OCI-LY3 (cell line): Measurements from ENCODE around the gene MRPL12.

ENCODE experiments used
- H2AFZ ChIP-seq: fragments of 200-600, 300-600 bp; shearing (Covaris generic); 2 replicates; pipeline ENCODE4 v1.6.0; 2014; ENCODE audit warnings: antibody characterized with exemption, low read depth, low read length
- H3K27ac ChIP-seq: fragments of 200-600, 300-600 bp; sonication (generic); 2 replicates; pipeline ENCODE4 v1.5.1; 2014; ENCODE audit warnings: mild to moderate bottlenecking, low read length, moderate library complexity, mixed read lengths
- H3K27me3 ChIP-seq: fragments of 200-600, 300-600 bp; sonication (generic); 2 replicates; pipeline ENCODE4 v1.6.1; 2014; ENCODE audit warnings: low read depth, low read length, mixed read lengths
- H3K36me3 ChIP-seq: fragments of 200-600, 300-600 bp; sonication (generic); replicated peaks from 2 replicates; pipeline ENCODE3; 2014; ENCODE audit warnings: low read depth, low read length, mixed read lengths
- H3K4me1 ChIP-seq: fragments of 300-600, 200-600 bp; sonication (generic); 2 replicates; pipeline ENCODE4 v1.6.1; 2014; ENCODE audit warnings: low read length, mixed read lengths
- H3K4me2 ChIP-seq: fragments of 200-600, 300-600 bp; sonication (generic); 2 replicates; pipeline ENCODE4 v1.6.1; 2014; ENCODE audit warnings: low read length, mixed read lengths
- H3K4me3 ChIP-seq: fragments of 300-600, 200-600 bp; sonication (generic); 2 replicates; pipeline ENCODE4 v1.5.1; 2014; ENCODE audit warnings: antibody characterized with exemption, mild to moderate bottlenecking, low read length, moderate library complexity
- H3K79me2 ChIP-seq: fragments of 300-600, 200-600 bp; shearing (Covaris generic); 2 replicates; pipeline ENCODE4 v1.6.1; 2014; ENCODE audit warnings: mild to moderate bottlenecking, low read length, mixed read lengths
- H3K9ac ChIP-seq: fragments of 300-600, 200-600 bp; shearing (Covaris generic); 2 replicates; pipeline ENCODE4 v1.6.0; 2014; ENCODE audit warnings: mild to moderate bottlenecking, low read length, moderate library complexity
- H3K9me3 ChIP-seq: fragments of 200-600, 300-600 bp; shearing (Covaris generic); 2 replicates; pipeline ENCODE4 v1.6.1; 2014; ENCODE audit warnings: low read length, mixed read lengths; ENCODE audit not compliant: insufficient read depth
- H4K20me1 ChIP-seq: fragments of 200-600, 300-600 bp; sonication (generic); 2 replicates; pipeline ENCODE4 v1.6.1; 2016; ENCODE audit warnings: low read length, mixed read lengths; ENCODE audit not compliant: insufficient read depth
- CTCF ChIP-seq: fragments of 200-600, 300-600 bp; sonication (generic); IDR thresholded peaks from 2 replicates; pipeline ENCODE4 v1.5.1; 2014; ENCODE audit warnings: antibody characterized with exemption, low read length, low read depth
- EZH2phosphoT487 ChIP-seq: fragments of 200-600 bp; shearing (Covaris generic); IDR thresholded peaks from 2 replicates; pipeline ENCODE4 v1.6.1; 2018; ENCODE audit warnings: antibody characterized with exemption, mixed run types, low read depth

MRPL12 gene

GRCh38 chr17:81710514-81711308 lies 7.5 kb downstream of the MRPL12 start:
- no peak overlapping the region for H3K9ac ChIP-seq
- no peaks in the 10 kb centered on the region for H3K27me3 ChIP-seq
- peak overlapping the region; percentile 76; the same call in 1 of the 2 replicates for H3K4me3 ChIP-seq
- peaks cover 23% of the 10 kb centered on the region for H3K36me3 ChIP-seq
- H3K9me3 ChIP-seq: no peaks in the 10 kb centered on the region
- TF ChIP-seq EZH2phosphoT487 (no peak), CTCF (no peak)
- peaks cover 19% of the 10 kb centered on the region for H3K4me1 ChIP-seq
- H2AFZ ChIP-seq: no peak overlapping the region
- H3K27ac ChIP-seq: no peak overlapping the region
- peaks cover 29% of the 10 kb centered on the region for H3K79me2 ChIP-seq
- H3K4me2 ChIP-seq: peak overlapping the region; percentile 88
- peaks cover 5% of the 10 kb centered on the region; the same call in 1 of the 2 replicates for H4K20me1 ChIP-seq

DNA sequence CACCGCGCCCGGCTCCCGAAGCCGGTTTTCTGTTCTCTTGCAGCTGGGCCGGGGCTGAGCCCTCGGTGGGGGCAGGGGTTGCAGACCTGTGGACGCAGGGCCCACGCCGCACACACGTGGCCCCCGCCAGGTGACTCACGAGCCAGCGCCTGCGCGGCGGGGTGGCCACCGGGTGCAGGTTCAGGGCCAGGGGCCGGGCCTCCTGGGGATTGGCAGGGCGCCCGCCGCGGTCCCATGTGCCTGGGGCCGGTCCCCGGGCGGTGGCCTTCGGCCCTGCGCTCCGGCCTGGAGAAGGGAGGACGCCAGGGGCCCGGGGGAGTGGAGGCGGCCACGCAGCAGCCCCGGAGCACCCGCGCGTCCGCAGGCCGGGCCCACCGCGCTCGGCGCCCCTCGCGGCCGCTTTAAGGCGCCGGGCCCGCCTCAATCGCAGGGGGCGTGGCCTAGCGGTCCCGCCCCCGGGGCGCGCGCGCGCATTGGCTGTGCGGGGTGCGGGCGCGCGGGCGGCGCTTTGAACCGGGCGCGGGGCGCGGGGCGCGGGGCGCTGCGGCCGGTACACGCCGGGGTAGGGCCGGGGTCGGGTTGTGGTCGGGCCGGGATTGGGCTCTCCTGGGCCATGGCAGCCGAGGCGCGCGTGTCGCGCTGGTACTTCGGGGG lies 8.8 kb downstream of the MRPL12 start, which contains the start of gene SLC25A10:
Gene SLC25A10, plus strand, starts transcription at position 471 of the 654 bp plus-strand sequence. Its CDS starts 143 bp downstream, at position 614.
- Histone ChIP-seq H3K4me1 (peaks cover 19% of the 10 kb centered on the region), H3K9me3 (no peaks in the 10 kb centered on the region), H3K27me3 (no peaks in the 10 kb centered on the region), H4K20me1 (peaks cover 5% of the 10 kb centered on the region; the same call in 1 of the 2 replicates), H3K9ac (peak within 1 kb of the TSS; percentile 62), H3K4me2 (peak within 1 kb of the TSS; percentile 97), H3K27ac (no peak within 1 kb of the TSS), H3K79me2 (peaks cover 26% of the 10 kb centered on the region), H2AFZ (no peak within 1 kb of the TSS; the same call in 1 of the 2 replicates), H3K4me3 (peak within 1 kb of the TSS; percentile 84), H3K36me3 (peaks cover 16% of the 10 kb centered on the region)
- no peak for TF ChIP-seq CTCF
- no peak for TF ChIP-seq EZH2phosphoT487

GRCh38 chr17:81712468-81713003 lies 9.4 kb downstream of the MRPL12 start:
- Histone ChIP-seq H3K9me3 (no peaks in the 10 kb centered on the region), H3K36me3 (peaks cover 10% of the 10 kb centered on the region), H3K4me2 (peak overlapping the region; percentile 97), H3K27me3 (no peaks in the 10 kb centered on the region), H3K9ac (peak overlapping the region; percentile 62), H3K27ac (no peak overlapping the region), H3K4me1 (peaks cover 19% of the 10 kb centered on the region), H2AFZ (no peak overlapping the region; the same call in 1 of the 2 replicates), H3K4me3 (peak overlapping the region; percentile 84), H4K20me1 (peaks cover 5% of the 10 kb centered on the region; the same call in 1 of the 2 replicates), H3K79me2 (peaks cover 26% of the 10 kb centered on the region)
- no peak for TF ChIP-seq CTCF
- TF ChIP-seq EZH2phosphoT487: no peak

GRCh38 chr17:81713004-81713555 lies 9.9 kb downstream of the MRPL12 start:
- H3K36me3 ChIP-seq: peaks cover 10% of the 10 kb centered on the region
- TF ChIP-seq EZH2phosphoT487 (no peak), CTCF (no peak)
- H3K9ac ChIP-seq: peak overlapping the region; percentile 62
- H2AFZ ChIP-seq: no peak overlapping the region
- H3K27ac ChIP-seq: no peak overlapping the region
- peaks cover 26% of the 10 kb centered on the region for H3K79me2 ChIP-seq
- H3K4me1 ChIP-seq: peaks cover 19% of the 10 kb centered on the region
- H3K27me3 ChIP-seq: no peaks in the 10 kb centered on the region
- H3K4me3 ChIP-seq: peak overlapping the region; percentile 84
- H3K4me2 ChIP-seq: peak overlapping the region; percentile 97
- peaks cover 5% of the 10 kb centered on the region; the same call in 1 of the 2 replicates for H4K20me1 ChIP-seq
- no peaks in the 10 kb centered on the region for H3K9me3 ChIP-seq
